ENCODE data around the gene C6orf52. TPM values are rescaled to one million over a fixed set of nuclear protein-coding genes. Genes with fewer than 3 reads are reported as not detected.

The C6orf52 gene
- total and polyA plus RNA-seq, 2 of the 13 experiments (the other 11 are each of a cell fraction or from before 2014, with no cell fraction given): 0.50 to 0.53 TPM

DNA sequence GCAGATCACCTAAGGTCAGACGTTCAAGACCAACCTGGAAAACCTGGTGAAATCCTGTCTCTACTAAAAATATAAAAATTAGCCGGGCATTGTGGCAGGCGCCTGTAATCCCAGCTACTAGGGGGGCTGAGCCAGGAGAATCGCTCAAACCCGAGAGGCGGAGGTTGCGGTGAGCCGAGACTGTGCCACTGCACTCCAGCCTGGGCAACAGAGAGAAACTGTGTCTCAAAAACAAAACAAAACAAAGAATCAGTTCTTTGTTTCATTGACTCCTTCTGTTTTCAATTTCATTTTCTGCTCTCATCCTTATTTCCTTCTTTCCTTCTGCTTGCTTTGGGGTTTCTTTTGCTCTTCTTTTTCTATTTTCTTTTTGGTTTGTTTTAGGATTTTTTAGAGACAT is 19.5 kb upstream of the C6orf52 start (continued):
- TF ChIP-seq, protein P1, sequence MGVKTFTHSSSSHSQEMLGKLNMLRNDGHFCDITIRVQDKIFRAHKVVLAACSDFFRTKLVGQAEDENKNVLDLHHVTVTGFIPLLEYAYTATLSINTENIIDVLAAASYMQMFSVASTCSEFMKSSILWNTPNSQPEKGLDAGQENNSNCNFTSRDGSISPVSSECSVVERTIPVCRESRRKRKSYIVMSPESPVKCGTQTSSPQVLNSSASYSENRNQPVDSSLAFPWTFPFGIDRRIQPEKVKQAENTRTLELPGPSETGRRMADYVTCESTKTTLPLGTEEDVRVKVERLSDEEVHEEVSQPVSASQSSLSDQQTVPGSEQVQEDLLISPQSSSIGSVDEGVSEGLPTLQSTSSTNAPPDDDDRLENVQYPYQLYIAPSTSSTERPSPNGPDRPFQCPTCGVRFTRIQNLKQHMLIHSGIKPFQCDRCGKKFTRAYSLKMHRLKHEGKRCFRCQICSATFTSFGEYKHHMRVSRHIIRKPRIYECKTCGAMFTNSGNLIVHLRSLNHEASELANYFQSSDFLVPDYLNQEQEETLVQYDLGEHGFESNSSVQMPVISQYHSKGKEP (CRISPR knock-in tag; IDR thresholded peaks at IDR 0.05): no peak
- TF ChIP-seq ZNF510 (CRISPR knock-in tag; IDR thresholded peaks at IDR 0.05; ENCODE audit: low read depth): no peak
- TF ChIP-seq SMYD3 (CRISPR knock-in tag; IDR thresholded peaks at IDR 0.05): no peak
- TF ChIP-seq PHB2 (IDR thresholded peaks at IDR 0.05; ENCODE audit: partially characterized antibody): no peak
- no peak for TF ChIP-seq RBM22 (optimal IDR thresholded peaks at IDR 0.05; ENCODE audit: low read length)
- no peak for TF ChIP-seq ZNF230 (CRISPR knock-in tag; IDR thresholded peaks at IDR 0.05)
- no peak for TF ChIP-seq ZNF329 (CRISPR knock-in tag; IDR thresholded peaks at IDR 0.05; ENCODE audit: low read depth)
- TF ChIP-seq, protein P2, sequence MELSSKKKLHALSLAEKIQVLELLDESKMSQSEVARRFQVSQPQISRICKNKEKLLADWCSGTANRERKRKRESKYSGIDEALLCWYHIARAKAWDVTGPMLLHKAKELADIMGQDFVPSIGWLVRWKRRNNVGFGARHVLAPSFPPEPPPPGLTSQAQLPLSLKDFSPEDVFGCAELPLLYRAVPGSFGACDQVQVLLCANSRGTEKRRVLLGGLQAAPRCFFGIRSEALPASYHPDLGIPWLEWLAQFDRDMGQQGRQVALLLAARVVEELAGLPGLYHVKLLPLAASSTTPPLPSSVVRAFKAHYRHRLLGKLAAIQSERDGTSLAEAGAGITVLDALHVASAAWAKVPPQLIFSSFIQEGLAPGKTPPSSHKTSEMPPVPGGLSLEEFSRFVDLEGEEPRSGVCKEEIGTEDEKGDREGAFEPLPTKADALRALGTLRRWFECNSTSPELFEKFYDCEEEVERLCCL (CRISPR knock-in tag; IDR thresholded peaks at IDR 0.05; ENCODE audit: borderline replicate concordance): no peak
- TF ChIP-seq, protein P3, sequence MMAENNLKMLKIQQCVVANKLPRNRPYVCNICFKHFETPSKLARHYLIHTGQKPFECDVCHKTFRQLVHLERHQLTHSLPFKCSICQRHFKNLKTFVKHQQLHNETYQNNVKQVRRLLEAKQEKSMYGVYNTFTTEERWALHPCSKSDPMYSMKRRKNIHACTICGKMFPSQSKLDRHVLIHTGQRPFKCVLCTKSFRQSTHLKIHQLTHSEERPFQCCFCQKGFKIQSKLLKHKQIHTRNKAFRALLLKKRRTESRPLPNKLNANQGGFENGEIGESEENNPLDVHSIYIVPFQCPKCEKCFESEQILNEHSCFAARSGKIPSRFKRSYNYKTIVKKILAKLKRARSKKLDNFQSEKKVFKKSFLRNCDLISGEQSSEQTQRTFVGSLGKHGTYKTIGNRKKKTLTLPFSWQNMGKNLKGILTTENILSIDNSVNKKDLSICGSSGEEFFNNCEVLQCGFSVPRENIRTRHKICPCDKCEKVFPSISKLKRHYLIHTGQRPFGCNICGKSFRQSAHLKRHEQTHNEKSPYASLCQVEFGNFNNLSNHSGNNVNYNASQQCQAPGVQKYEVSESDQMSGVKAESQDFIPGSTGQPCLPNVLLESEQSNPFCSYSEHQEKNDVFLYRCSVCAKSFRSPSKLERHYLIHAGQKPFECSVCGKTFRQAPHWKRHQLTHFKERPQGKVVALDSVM (CRISPR knock-in tag; IDR thresholded peaks at IDR 0.05): no peak
- no peak for TF ChIP-seq ZNF264 (CRISPR knock-in tag; IDR thresholded peaks at IDR 0.05)
